ENCODE data around the gene FBXL16.

FBXL16 gene

GRCh38 chr16:718922-719321 is 13.3 kb upstream of the FBXL16 start:
- Histone ChIP-seq H3K27ac (ENCODE audit: low read depth, low read length) (no peak overlapping the region), H3K27me3 (ENCODE audit: insufficient read depth, low read length) (peaks cover 12% of the 10 kb centered on the region), H2BK12ac (ENCODE audit: low read length) (no peak overlapping the region), H2BK5ac (ENCODE audit: low read depth, low read length, poor library complexity) (no peak overlapping the region), H3K79me2 (ENCODE audit: control insufficient read depth, insufficient read depth, low read length, poor library complexity) (peaks cover 6% of the 10 kb centered on the region), H3K4ac (ENCODE audit: low read depth, low read length) (no peak overlapping the region), H3K9ac (ENCODE audit: low read length) (no peak overlapping the region), H4K12ac (ENCODE audit: low read depth, low read length) (no peak overlapping the region), H2AFZ (ENCODE audit: insufficient read depth, low read length, poor library complexity) (no peak overlapping the region), H3K9me3 (ENCODE audit: insufficient read depth, low read depth, low read length) (peaks cover 15% of the 10 kb centered on the region), H2AK5ac (ENCODE audit: low read length) (no peak overlapping the region), H3K4me1 (ENCODE audit: control insufficient read depth in 1 of 2, insufficient read depth in 2 of 2, low read length in 2 of 2) (peaks cover 28 to 31% of the 10 kb centered on the region in 2 experiments), H3K4me3 (ENCODE audit: low read depth, low read length) (no peak overlapping the region), H3K14ac (ENCODE audit: low read length) (no peak overlapping the region), H3K36me3 (ENCODE audit: control insufficient read depth in 1 of 2, insufficient read depth in 2 of 2, low read length in 2 of 2) (peaks cover 0 to 3% of the 10 kb centered on the region in 2 experiments), H3K18ac (ENCODE audit: low read length) (no peak overlapping the region), H4K91ac (ENCODE audit: low read depth, low read length) (no peak overlapping the region), H2BK120ac (ENCODE audit: insufficient read depth, low read length, poor library complexity) (no peak overlapping the region), H3K23ac (ENCODE audit: low read length) (no peak overlapping the region), H3K79me1 (ENCODE audit: low read length) (peaks cover 11% of the 10 kb centered on the region), H3K4me2 (ENCODE audit: low read length) (no peak overlapping the region), H4K8ac (ENCODE audit: low read depth, low read length) (no peak overlapping the region)
- DNase-seq = no peak
- WGBS (ENCODE audit: extremely low coverage, insufficient coverage, insufficient read length) = no CpG with 5 or more reads among the region's 6 CpGs

- no peak overlapping the region for H2AFZ ChIP-seq (ENCODE audit: insufficient read depth, low read length, poor library complexity)
- H3K27me3 ChIP-seq (ENCODE audit: insufficient read depth, low read length) = peaks cover 12% of the 10 kb centered on the region
- H4K12ac ChIP-seq (ENCODE audit: low read depth, low read length) = no peak overlapping the region
- no peak overlapping the region for H3K4me2 ChIP-seq (ENCODE audit: low read length)
- no peak overlapping the region for H3K27ac ChIP-seq (ENCODE audit: low read depth, low read length)
- H4K91ac ChIP-seq (ENCODE audit: low read depth, low read length) = no peak overlapping the region
- H3K18ac ChIP-seq (ENCODE audit: low read length) = no peak overlapping the region
- peaks cover 15% of the 10 kb centered on the region for H3K9me3 ChIP-seq (ENCODE audit: insufficient read depth, low read depth, low read length)
- no peak overlapping the region for H2BK120ac ChIP-seq (ENCODE audit: insufficient read depth, low read length, poor library complexity)
- H3K4me3 ChIP-seq (ENCODE audit: low read depth, low read length) = no peak overlapping the region
- H3K79me2 ChIP-seq (ENCODE audit: control insufficient read depth, insufficient read depth, low read length, poor library complexity) = peaks cover 6% of the 10 kb centered on the region
- H2BK12ac ChIP-seq (ENCODE audit: low read length) = no peak overlapping the region
- H4K8ac ChIP-seq (ENCODE audit: low read depth, low read length) = no peak overlapping the region
- no peak overlapping the region for H3K9ac ChIP-seq (ENCODE audit: low read length)
- no peak for DNase-seq
- no peak overlapping the region for H3K4ac ChIP-seq (ENCODE audit: low read depth, low read length)
- peaks cover 11% of the 10 kb centered on the region for H3K79me1 ChIP-seq (ENCODE audit: low read length)
- WGBS (ENCODE audit: extremely low coverage, insufficient coverage, insufficient read length) = no CpG with 5 or more reads among the region's 9 CpGs
- no peak overlapping the region for H3K14ac ChIP-seq (ENCODE audit: low read length)
- H3K36me3 ChIP-seq (ENCODE audit: control insufficient read depth in 1 of 2, insufficient read depth in 2 of 2, low read length in 2 of 2) = peaks cover 0 to 3% of the 10 kb centered on the region in 2 experiments
- H3K23ac ChIP-seq (ENCODE audit: low read length) = no peak overlapping the region
- no peak overlapping the region for H2BK5ac ChIP-seq (ENCODE audit: low read depth, low read length, poor library complexity)
- peaks cover 31 to 35% of the 10 kb centered on the region in 2 experiments for H3K4me1 ChIP-seq (ENCODE audit: control insufficient read depth in 1 of 2, insufficient read depth in 2 of 2, low read length in 2 of 2)
- no peak overlapping the region for H2AK5ac ChIP-seq (ENCODE audit: low read length)
Observed at GRCh38 chr16:718389-718788, 12.8 kb upstream of the FBXL16 start.

GRCh38 chr16:717450-718245 is 12.0 kb upstream of the FBXL16 start:
- H3K18ac ChIP-seq (ENCODE audit: low read length) = no peak overlapping the region
- no peak overlapping the region for H3K14ac ChIP-seq (ENCODE audit: low read length)
- H2BK5ac ChIP-seq (ENCODE audit: low read depth, low read length, poor library complexity) = no peak overlapping the region
- no peak overlapping the region for H3K9ac ChIP-seq (ENCODE audit: low read length)
- H3K23ac ChIP-seq (ENCODE audit: low read length) = no peak overlapping the region
- no peak overlapping the region for H3K27ac ChIP-seq (ENCODE audit: low read depth, low read length)
- H4K12ac ChIP-seq (ENCODE audit: low read depth, low read length) = no peak overlapping the region
- H4K91ac ChIP-seq (ENCODE audit: low read depth, low read length) = no peak overlapping the region
- peaks cover 15% of the 10 kb centered on the region for H3K9me3 ChIP-seq (ENCODE audit: insufficient read depth, low read depth, low read length)
- WGBS (ENCODE audit: extremely low coverage, insufficient coverage, insufficient read length) = no CpG with 5 or more reads among the region's 32 CpGs
- no peak overlapping the region for H2AK5ac ChIP-seq (ENCODE audit: low read length)
- H2BK12ac ChIP-seq (ENCODE audit: low read length) = no peak overlapping the region
- H3K4me2 ChIP-seq (ENCODE audit: low read length) = no peak overlapping the region
- peaks cover 12% of the 10 kb centered on the region for H3K27me3 ChIP-seq (ENCODE audit: insufficient read depth, low read length)
- peaks cover 6% of the 10 kb centered on the region for H3K79me2 ChIP-seq (ENCODE audit: control insufficient read depth, insufficient read depth, low read length, poor library complexity)
- no peak overlapping the region for H3K4ac ChIP-seq (ENCODE audit: low read depth, low read length)
- H3K4me3 ChIP-seq (ENCODE audit: low read depth, low read length) = no peak overlapping the region
- H3K4me1 ChIP-seq (ENCODE audit: control insufficient read depth in 1 of 2, insufficient read depth in 2 of 2, low read length in 2 of 2) = peaks cover 31 to 35% of the 10 kb centered on the region in 2 experiments
- peaks cover 0 to 3% of the 10 kb centered on the region in 2 experiments for H3K36me3 ChIP-seq (ENCODE audit: control insufficient read depth in 1 of 2, insufficient read depth in 2 of 2, low read length in 2 of 2)
- no peak overlapping the region for H2AFZ ChIP-seq (ENCODE audit: insufficient read depth, low read length, poor library complexity)
- H4K8ac ChIP-seq (ENCODE audit: low read depth, low read length) = no peak overlapping the region
- H2BK120ac ChIP-seq (ENCODE audit: insufficient read depth, low read length, poor library complexity) = no peak overlapping the region
- no peak for DNase-seq
- H3K79me1 ChIP-seq (ENCODE audit: low read length) = peaks cover 11% of the 10 kb centered on the region

- Histone ChIP-seq H3K79me1 (ENCODE audit: low read length) (peaks cover 11% of the 10 kb centered on the region), H3K23ac (ENCODE audit: low read length) (no peak overlapping the region), H3K27ac (ENCODE audit: low read depth, low read length) (no peak overlapping the region), H4K8ac (ENCODE audit: low read depth, low read length) (no peak overlapping the region), H4K12ac (ENCODE audit: low read depth, low read length) (no peak overlapping the region), H3K14ac (ENCODE audit: low read length) (no peak overlapping the region), H4K91ac (ENCODE audit: low read depth, low read length) (no peak overlapping the region), H2AFZ (ENCODE audit: insufficient read depth, low read length, poor library complexity) (no peak overlapping the region), H2AK5ac (ENCODE audit: low read length) (no peak overlapping the region), H3K4me3 (ENCODE audit: low read depth, low read length) (no peak overlapping the region), H3K4ac (ENCODE audit: low read depth, low read length) (no peak overlapping the region), H3K18ac (ENCODE audit: low read length) (no peak overlapping the region), H3K9me3 (ENCODE audit: insufficient read depth, low read depth, low read length) (peaks cover 15% of the 10 kb centered on the region), H2BK5ac (ENCODE audit: low read depth, low read length, poor library complexity) (no peak overlapping the region), H3K9ac (ENCODE audit: low read length) (no peak overlapping the region), H3K4me1 (ENCODE audit: control insufficient read depth in 1 of 2, insufficient read depth in 2 of 2, low read length in 2 of 2) (peaks cover 30 to 35% of the 10 kb centered on the region in 2 experiments), H2BK12ac (ENCODE audit: low read length) (no peak overlapping the region), H3K79me2 (ENCODE audit: control insufficient read depth, insufficient read depth, low read length, poor library complexity) (peaks cover 6% of the 10 kb centered on the region), H3K4me2 (ENCODE audit: low read length) (no peak overlapping the region), H2BK120ac (ENCODE audit: insufficient read depth, low read length, poor library complexity) (no peak overlapping the region), H3K36me3 (ENCODE audit: control insufficient read depth in 1 of 2, insufficient read depth in 2 of 2, low read length in 2 of 2) (no peaks in the 10 kb centered on the region), H3K27me3 (ENCODE audit: insufficient read depth, low read length) (peaks cover 12% of the 10 kb centered on the region)
- DNase-seq = no peak
- WGBS (ENCODE audit: extremely low coverage, insufficient coverage, insufficient read length) = no CpG with 5 or more reads among the region's 29 CpGs
Observed at GRCh38 chr16:716768-717325, 11.2 kb upstream of the FBXL16 start.
